Cardiac ventricle fibroblast (primary cell): ENCODE data around the gene PCMTD2. TPM values are rescaled to one million over a fixed set of nuclear protein-coding genes. Genes with fewer than 3 reads are reported as not detected.

Experiments used
- total RNA-seq: library from RNA; depleted of rRNA; stranded (reverse); fragments of >200 nt; gene quantifications from 2 replicates; pipeline ENCODE4 v1.2.3, GENCODE V29; 2015

PCMTD2 gene
- 26.1 and 48.2 TPM in 2 replicates for total RNA-seq

GRCh38 chr20:64255361-64256281, at the start of gene PCMTD2:
TSS of gene PCMTD2 (plus strand) at chr20:64255748. CDS start at chr20:64259966, 4,218 bp downstream.

Other genes starting within 250 kb of the PCMTD2 start
- gene C20orf204, start 219.6 kb upstream of the PCMTD2 start, total RNA-seq = 0.34 and 0.87 TPM in 2 replicates
- 1.7 and 3.2 TPM in 2 replicates for gene SOX18, start 206.1 kb upstream of the PCMTD2 start, total RNA-seq
- 26.6 and 26.8 TPM in 2 replicates for gene TCEA2, start 192.6 kb upstream of the PCMTD2 start, total RNA-seq
- 8.2 and 11.9 TPM in 2 replicates for gene RGS19, start 176.2 kb upstream of the PCMTD2 start, total RNA-seq
- gene OPRL1, start 175.7 kb upstream of the PCMTD2 start, total RNA-seq = 0.34 and 0.44 TPM in 2 replicates
- gene LKAAEAR1, start 171.3 kb upstream of the PCMTD2 start, total RNA-seq = 2.1 TPM in 2 replicates
- gene NPBWR2, start 148.2 kb upstream of the PCMTD2 start, total RNA-seq = not detected in 2 replicates
- not detected in 2 replicates for gene MYT1, start 91.3 kb upstream of the PCMTD2 start, total RNA-seq